Measurements from ENCODE around the gene BACE2. TPM values are rescaled to one million over a fixed set of nuclear protein-coding genes. Genes with fewer than 3 reads are reported as not detected.
"Not testable (repeated sequence)": the region's sequence is repeated elsewhere in the genome, so short reads cannot be mapped to it uniquely, and the experiment has no call there.

The BACE2 gene
- polyA plus RNA-seq, 1 donor from 2014 or later, result 0.32 TPM

DNA sequence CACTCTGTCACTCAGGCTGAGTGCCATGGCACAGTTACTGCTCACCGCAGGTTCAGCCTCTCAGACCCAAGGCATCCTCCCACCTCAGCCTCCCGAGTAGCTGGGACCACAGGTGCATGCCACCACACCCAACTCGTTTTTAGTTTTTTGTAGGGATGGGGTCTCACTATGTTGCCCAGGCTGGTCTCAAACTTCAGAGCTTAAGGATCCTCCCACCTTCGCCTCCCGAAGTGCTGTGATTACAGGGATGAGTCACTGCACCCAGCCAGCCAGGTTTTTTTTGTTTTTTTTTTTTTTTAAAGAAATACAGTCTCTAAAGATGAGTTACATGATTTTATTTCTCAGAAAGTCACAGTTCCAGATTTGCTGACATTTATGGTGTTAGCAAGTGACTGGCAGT lies 29.0 kb downstream of the BACE2 start:
- Histone ChIP-seq H3K27me3 (ENCODE audit: insufficient read depth, low read depth, low read length) (no peaks in the 10 kb centered on the region), H3K4me3 (ENCODE audit: low read length) (no peak overlapping the region), H3K36me3 (ENCODE audit: insufficient read depth, low read length) (no peaks in the 10 kb centered on the region), H4K20me1 (ENCODE audit: insufficient read depth) (no peaks in the 10 kb centered on the region), H2AFZ (ENCODE audit: low read depth, low read length) (no peak overlapping the region), H3K9me2 (ENCODE audit: insufficient read depth, low read length) (no peaks in the 10 kb centered on the region), H3K9ac (ENCODE audit: low read length) (no peak overlapping the region), H3F3A (ENCODE audit: insufficient read depth, low read length, poor library complexity, severe bottlenecking) (no peaks in the 10 kb centered on the region), H3K4me2 (ENCODE audit: low read length) (no peak overlapping the region), H3K79me2 (replicated peaks; ENCODE audit: insufficient read depth, low read length) (no peaks in the 10 kb centered on the region), H3K9me3 (ENCODE audit: low read length) (no peaks in the 10 kb centered on the region), H3K27ac (ENCODE audit: low read length) (no peak overlapping the region)
- TF ChIP-seq RAD21 (conservative IDR thresholded peaks at IDR 0.05) (no peak), TAF1 (IDR thresholded peaks at IDR 0.05; ENCODE audit: low read depth) (no peak), EZH2 (IDR thresholded peaks at IDR 0.05; ENCODE audit: borderline replicate concordance, insufficient read depth, low read length, poor library complexity, severe bottlenecking) (no peak), EP300 (conservative IDR thresholded peaks at IDR 0.05; ENCODE audit: poor library complexity, severe bottlenecking) (no peak), POLR2AphosphoS5 (IDR thresholded peaks at IDR 0.05) (no peak), SMC3 (conservative IDR thresholded peaks at IDR 0.05; ENCODE audit: poor library complexity) (no peak), MXI1 (conservative IDR thresholded peaks at IDR 0.05; ENCODE audit: poor library complexity, severe bottlenecking) (no peak)
- TF ChIP-seq, protein P1, sequence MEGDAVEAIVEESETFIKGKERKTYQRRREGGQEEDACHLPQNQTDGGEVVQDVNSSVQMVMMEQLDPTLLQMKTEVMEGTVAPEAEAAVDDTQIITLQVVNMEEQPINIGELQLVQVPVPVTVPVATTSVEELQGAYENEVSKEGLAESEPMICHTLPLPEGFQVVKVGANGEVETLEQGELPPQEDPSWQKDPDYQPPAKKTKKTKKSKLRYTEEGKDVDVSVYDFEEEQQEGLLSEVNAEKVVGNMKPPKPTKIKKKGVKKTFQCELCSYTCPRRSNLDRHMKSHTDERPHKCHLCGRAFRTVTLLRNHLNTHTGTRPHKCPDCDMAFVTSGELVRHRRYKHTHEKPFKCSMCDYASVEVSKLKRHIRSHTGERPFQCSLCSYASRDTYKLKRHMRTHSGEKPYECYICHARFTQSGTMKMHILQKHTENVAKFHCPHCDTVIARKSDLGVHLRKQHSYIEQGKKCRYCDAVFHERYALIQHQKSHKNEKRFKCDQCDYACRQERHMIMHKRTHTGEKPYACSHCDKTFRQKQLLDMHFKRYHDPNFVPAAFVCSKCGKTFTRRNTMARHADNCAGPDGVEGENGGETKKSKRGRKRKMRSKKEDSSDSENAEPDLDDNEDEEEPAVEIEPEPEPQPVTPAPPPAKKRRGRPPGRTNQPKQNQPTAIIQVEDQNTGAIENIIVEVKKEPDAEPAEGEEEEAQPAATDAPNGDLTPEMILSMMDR (IDR thresholded peaks at IDR 0.05; ENCODE audit: poor library complexity, severe bottlenecking), result no peak
- TF ChIP-seq, protein P2, sequence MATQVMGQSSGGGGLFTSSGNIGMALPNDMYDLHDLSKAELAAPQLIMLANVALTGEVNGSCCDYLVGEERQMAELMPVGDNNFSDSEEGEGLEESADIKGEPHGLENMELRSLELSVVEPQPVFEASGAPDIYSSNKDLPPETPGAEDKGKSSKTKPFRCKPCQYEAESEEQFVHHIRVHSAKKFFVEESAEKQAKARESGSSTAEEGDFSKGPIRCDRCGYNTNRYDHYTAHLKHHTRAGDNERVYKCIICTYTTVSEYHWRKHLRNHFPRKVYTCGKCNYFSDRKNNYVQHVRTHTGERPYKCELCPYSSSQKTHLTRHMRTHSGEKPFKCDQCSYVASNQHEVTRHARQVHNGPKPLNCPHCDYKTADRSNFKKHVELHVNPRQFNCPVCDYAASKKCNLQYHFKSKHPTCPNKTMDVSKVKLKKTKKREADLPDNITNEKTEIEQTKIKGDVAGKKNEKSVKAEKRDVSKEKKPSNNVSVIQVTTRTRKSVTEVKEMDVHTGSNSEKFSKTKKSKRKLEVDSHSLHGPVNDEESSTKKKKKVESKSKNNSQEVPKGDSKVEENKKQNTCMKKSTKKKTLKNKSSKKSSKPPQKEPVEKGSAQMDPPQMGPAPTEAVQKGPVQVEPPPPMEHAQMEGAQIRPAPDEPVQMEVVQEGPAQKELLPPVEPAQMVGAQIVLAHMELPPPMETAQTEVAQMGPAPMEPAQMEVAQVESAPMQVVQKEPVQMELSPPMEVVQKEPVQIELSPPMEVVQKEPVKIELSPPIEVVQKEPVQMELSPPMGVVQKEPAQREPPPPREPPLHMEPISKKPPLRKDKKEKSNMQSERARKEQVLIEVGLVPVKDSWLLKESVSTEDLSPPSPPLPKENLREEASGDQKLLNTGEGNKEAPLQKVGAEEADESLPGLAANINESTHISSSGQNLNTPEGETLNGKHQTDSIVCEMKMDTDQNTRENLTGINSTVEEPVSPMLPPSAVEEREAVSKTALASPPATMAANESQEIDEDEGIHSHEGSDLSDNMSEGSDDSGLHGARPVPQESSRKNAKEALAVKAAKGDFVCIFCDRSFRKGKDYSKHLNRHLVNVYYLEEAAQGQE (IDR thresholded peaks at IDR 0.05; ENCODE audit: borderline replicate concordance), result no peak

DNA sequence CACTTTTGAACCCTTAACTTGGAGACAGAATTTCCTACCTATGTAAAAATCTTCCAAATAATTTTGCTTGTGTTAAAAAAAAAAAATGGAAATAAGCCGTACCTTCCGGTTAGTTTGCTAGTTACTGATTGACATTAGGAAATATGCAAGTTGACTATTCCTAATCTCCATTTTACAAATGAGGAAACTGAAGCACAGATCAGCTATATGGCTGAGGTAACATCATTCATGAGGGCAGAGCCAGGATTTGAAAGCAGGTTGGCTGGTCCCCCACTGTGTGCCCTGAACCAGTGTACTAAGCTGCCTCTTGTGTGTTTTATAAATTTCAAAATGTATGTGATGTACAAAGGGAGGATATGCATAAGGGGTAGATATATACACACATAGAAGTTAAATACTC lies 29.6 kb downstream of the BACE2 start:
- Histone ChIP-seq H3K4me3 (ENCODE audit: low read length) (no peak overlapping the region), H3K9ac (ENCODE audit: low read length) (no peak overlapping the region), H3K36me3 (ENCODE audit: insufficient read depth, low read length) (no peaks in the 10 kb centered on the region), H4K20me1 (ENCODE audit: insufficient read depth) (no peaks in the 10 kb centered on the region), H3K79me2 (replicated peaks; ENCODE audit: insufficient read depth, low read length) (no peaks in the 10 kb centered on the region), H3K27me3 (ENCODE audit: insufficient read depth, low read depth, low read length) (no peaks in the 10 kb centered on the region), H3K9me2 (ENCODE audit: insufficient read depth, low read length) (no peaks in the 10 kb centered on the region), H3K9me3 (ENCODE audit: low read length) (no peaks in the 10 kb centered on the region), H3K27ac (ENCODE audit: low read length) (no peak overlapping the region), H3K4me2 (ENCODE audit: low read length) (no peak overlapping the region), H3F3A (ENCODE audit: insufficient read depth, low read length, poor library complexity, severe bottlenecking) (no peaks in the 10 kb centered on the region), H2AFZ (ENCODE audit: low read depth, low read length) (no peak overlapping the region)
- TF ChIP-seq MXI1 (conservative IDR thresholded peaks at IDR 0.05; ENCODE audit: poor library complexity, severe bottlenecking) (no peak), TAF1 (IDR thresholded peaks at IDR 0.05; ENCODE audit: low read depth) (no peak), SMC3 (conservative IDR thresholded peaks at IDR 0.05; ENCODE audit: poor library complexity) (no peak), POLR2AphosphoS5 (IDR thresholded peaks at IDR 0.05) (no peak), EZH2 (IDR thresholded peaks at IDR 0.05; ENCODE audit: borderline replicate concordance, insufficient read depth, low read length, poor library complexity, severe bottlenecking) (no peak), EP300 (conservative IDR thresholded peaks at IDR 0.05; ENCODE audit: poor library complexity, severe bottlenecking) (no peak), RAD21 (conservative IDR thresholded peaks at IDR 0.05) (no peak)
- TF ChIP-seq, protein P2 (IDR thresholded peaks at IDR 0.05; ENCODE audit: borderline replicate concordance), result no peak
- TF ChIP-seq, protein P1 (IDR thresholded peaks at IDR 0.05; ENCODE audit: poor library complexity, severe bottlenecking), result no peak

DNA sequence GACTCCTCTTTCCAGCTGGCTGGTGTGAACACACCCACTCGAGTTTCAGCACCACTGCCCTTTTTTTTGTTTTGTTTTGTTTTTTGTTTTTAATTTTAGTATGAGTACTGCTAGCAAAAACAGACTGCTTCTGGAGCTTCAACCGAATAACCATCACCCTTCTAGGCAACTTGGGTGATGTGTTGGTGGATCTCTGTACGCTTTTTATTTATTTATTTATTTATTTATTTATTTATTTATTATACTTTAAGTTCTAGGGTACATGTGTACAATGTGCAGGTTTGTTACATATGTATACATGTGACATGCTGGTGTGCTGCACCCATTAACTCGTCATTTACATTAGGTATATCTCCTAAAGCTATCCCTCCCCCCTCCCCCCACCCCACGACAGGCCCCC lies 30.7 kb downstream of the BACE2 start:
- H3K9me3 ChIP-seq (ENCODE audit: low read length); H4K20me1 ChIP-seq (ENCODE audit: insufficient read depth); H3K79me2 ChIP-seq (replicated peaks; ENCODE audit: insufficient read depth, low read length): not testable (repeated sequence)

More for the DNA sequence above, 30.7 kb downstream of the BACE2 start:
- H3K4me2 ChIP-seq (ENCODE audit: low read length); H3F3A ChIP-seq (ENCODE audit: insufficient read depth, low read length, poor library complexity, severe bottlenecking); H3K27ac ChIP-seq (ENCODE audit: low read length); H3K4me3 ChIP-seq (ENCODE audit: low read length); H3K36me3 ChIP-seq (ENCODE audit: insufficient read depth, low read length); H3K9ac ChIP-seq (ENCODE audit: low read length); H2AFZ ChIP-seq (ENCODE audit: low read depth, low read length); H3K9me2 ChIP-seq (ENCODE audit: insufficient read depth, low read length); H3K27me3 ChIP-seq (ENCODE audit: insufficient read depth, low read depth, low read length): not testable (repeated sequence)
